Breast epithelium (tissue), 4 donors: Measurements from ENCODE around the gene PRKD1. TPM values are rescaled to one million over a fixed set of nuclear protein-coding genes. Genes with fewer than 3 reads are reported as not detected.

ENCODE experiments used
- DNase-seq, 2 donors: peaks; one replicate each; pipeline ENCODE4 v3.0.0-alpha.2; 2019; ENCODE audit warnings: low spot score in 2 of 2
- H3K27ac ChIP-seq, 2 donors: fragments of 200-600 bp; sonication (generic) in 1 of 2; one replicate each; pipeline ENCODE4 v1.5.1; 2016 to 2019; ENCODE audit warnings: mild to moderate bottlenecking in 1 of 2
- H3K27me3 ChIP-seq, 2 donors: fragments of 200-600 bp; sonication (generic) in 1 of 2; one replicate each; pipeline versions ENCODE4 v1.5.1 to v1.6.0; 2017 to 2019; ENCODE audit warnings: control low read depth in 1 of 2, mild to moderate bottlenecking in 1 of 2
- H3K36me3 ChIP-seq: fragments of 200-600 bp; one replicate; pipeline ENCODE4 v1.5.1; 2019
- H3K4me1 ChIP-seq, 2 donors: fragments of 200-600 bp; sonication (generic); one replicate each; pipeline ENCODE4 v1.5.1; 2016 to 2019; ENCODE audit warnings: control low read depth in 1 of 2
- H3K4me3 ChIP-seq, 3 donors: fragments of 200-600 bp; sonication (generic); 1 replicate in 2 of 3; 2 replicates in 1 of 3; pipeline ENCODE4 v1.5.1; 2016 to 2019; ENCODE audit warnings: mild to moderate bottlenecking in 3 of 3, moderate library complexity in 2 of 3
- H3K9me3 ChIP-seq, 2 donors: fragments of 200-600 bp; sonication (generic) in 1 of 2; one replicate each; pipeline ENCODE4 v1.5.1; 2016 to 2019; ENCODE audit warnings: control low read depth in 1 of 2
- CTCF ChIP-seq, 3 donors: fragments of 450-650 bp; IDR thresholded peaks; one replicate each; pipeline ENCODE4 v1.5.1; 2016 to 2017; ENCODE audit warnings: antibody characterized with exemption in 3 of 3, mild to moderate bottlenecking in 3 of 3, moderate library complexity in 3 of 3
- POLR2A ChIP-seq: fragments of 450-650 bp; IDR thresholded peaks from one replicate; pipeline ENCODE4 v1.6.1; 2016; ENCODE audit warnings: antibody characterized with exemption, mild to moderate bottlenecking, moderate library complexity
- POLR2AphosphoS5 ChIP-seq, 3 donors: sonication (generic); formaldehyde crosslinking; IDR thresholded peaks; one replicate each; pipeline ENCODE4 v1.6.1; 2017; ENCODE audit warnings: antibody characterized with exemption in 3 of 3
- intact Hi-C: fragments of 100-400 bp; cut with DNase I; formaldehyde crosslinking; loops from one replicate; pipeline ENCODE4 v1.15.1; 2023; ENCODE audit warnings: low total_unique reads
- total RNA-seq, 3 donors: library from RNA; depleted of rRNA; stranded (reverse); fragments of >200 nt; gene quantifications; one replicate each; pipeline ENCODE4 v1.1.0, GENCODE V29; 2016

Gene PRKD1
- total RNA-seq, 3 donors from 2014 or later = 14.1 to 26.1 (median 22.7) TPM

GRCh38 chr14:29895591-29896083 lies 32.0 kb downstream of the PRKD1 start:
- H3K36me3 ChIP-seq = no peaks in the 10 kb centered on the region
- H3K27ac ChIP-seq = no peak overlapping the region
- H3K4me1 ChIP-seq = no peaks in the 10 kb centered on the region
- no peak for TF ChIP-seq POLR2A
- no peak for TF ChIP-seq CTCF (IDR thresholded peaks at IDR 0.05)
- no peak for TF ChIP-seq POLR2AphosphoS5 (IDR thresholded peaks at IDR 0.05)
- H3K27me3 ChIP-seq = no peaks in the 10 kb centered on the region
- intact Hi-C loops = no loop called here
- DNase-seq = no peak
- H3K9me3 ChIP-seq = no peaks in the 10 kb centered on the region
- H3K4me3 ChIP-seq = no peak overlapping the region

GRCh38 chr14:29893989-29894388 lies 33.7 kb downstream of the PRKD1 start:
- H3K36me3 ChIP-seq = no peaks in the 10 kb centered on the region
- DNase-seq = no peak
- no peaks in the 10 kb centered on the region for H3K4me1 ChIP-seq
- no peak for TF ChIP-seq POLR2AphosphoS5 (IDR thresholded peaks at IDR 0.05)
- no peak for TF ChIP-seq CTCF (IDR thresholded peaks at IDR 0.05)
- no peak for TF ChIP-seq POLR2A
- intact Hi-C loops = no loop called here
- H3K27ac ChIP-seq = no peak overlapping the region
- H3K27me3 ChIP-seq = no peaks in the 10 kb centered on the region
- no peak overlapping the region for H3K4me3 ChIP-seq
- H3K9me3 ChIP-seq = no peaks in the 10 kb centered on the region

GRCh38 chr14:29892327-29892726 lies 35.3 kb downstream of the PRKD1 start:
- Histone ChIP-seq H3K36me3 (no peaks in the 10 kb centered on the region), H3K27ac (no peak overlapping the region), H3K27me3 (no peaks in the 10 kb centered on the region), H3K4me1 (no peaks in the 10 kb centered on the region), H3K4me3 (no peak overlapping the region), H3K9me3 (no peaks in the 10 kb centered on the region)
- no peak for TF ChIP-seq POLR2AphosphoS5 (IDR thresholded peaks at IDR 0.05)
- TF ChIP-seq CTCF (IDR thresholded peaks at IDR 0.05) = no peak
- no peak for TF ChIP-seq POLR2A
- no peak for DNase-seq
- intact Hi-C loops = no loop called here

- intact Hi-C loops = no loop called here
- Histone ChIP-seq H3K27ac (no peak overlapping the region), H3K4me3 (no peak overlapping the region), H3K27me3 (no peaks in the 10 kb centered on the region), H3K36me3 (no peaks in the 10 kb centered on the region), H3K9me3 (no peaks in the 10 kb centered on the region), H3K4me1 (no peaks in the 10 kb centered on the region)
- TF ChIP-seq POLR2A (no peak), POLR2AphosphoS5 (IDR thresholded peaks at IDR 0.05) (no peak), CTCF (IDR thresholded peaks at IDR 0.05) (no peak)
- no peak for DNase-seq
Measured at GRCh38 chr14:29885988-29886387, 41.7 kb downstream of the PRKD1 start.

- Histone ChIP-seq H3K4me1 (no peaks in the 10 kb centered on the region), H3K4me3 (no peak overlapping the region), H3K27ac (no peak overlapping the region), H3K27me3 (no peaks in the 10 kb centered on the region), H3K9me3 (no peaks in the 10 kb centered on the region), H3K36me3 (no peaks in the 10 kb centered on the region)
- no peak for DNase-seq
- intact Hi-C loops = no loop called here
- TF ChIP-seq POLR2AphosphoS5 (IDR thresholded peaks at IDR 0.05) (no peak), POLR2A (no peak), CTCF (IDR thresholded peaks at IDR 0.05) (no peak)
Measured at GRCh38 chr14:29868000-29868399, 59.6 kb downstream of the PRKD1 start.
